Spleen (tissue), 11 donors: ENCODE results near the gene UBA52. TPM values are rescaled to one million over a fixed set of nuclear protein-coding genes. Genes with fewer than 3 reads are reported as not detected.
A peak's percentile ranks its signal among the peaks of the same experiment; 100 is the strongest.

Source experiments
- DNase-seq: peaks from one replicate; pipeline ENCODE4 v3.0.0-alpha.2; 2020
- H3K27ac ChIP-seq, 8 donors: fragments of 200-600 bp; sonication (generic) in 7 of 8; 1 replicate in 4 of 8; 2 replicates in 4 of 8; pipeline versions ENCODE4 v1.5.0 to v1.8.0; 2016 to 2021; ENCODE audit warnings: inconsistent platforms in 4 of 8, mild to moderate bottlenecking in 4 of 8, moderate library complexity in 1 of 8
- H3K27me3 ChIP-seq, 7 donors: fragments of 200-600 bp; sonication (generic) in 6 of 7; replicated peaks in 1 of 7; 1 replicate in 4 of 7; 2 replicates in 3 of 7; pipeline versions ENCODE4 v1.5.0 to v1.8.0; 2016 to 2021; ENCODE audit warnings: inconsistent platforms in 3 of 7, mild to moderate bottlenecking in 1 of 7
- H3K36me3 ChIP-seq, 6 donors: fragments of 200-600 bp; sonication (generic) in 5 of 6; 1 replicate in 4 of 6; 2 replicates in 2 of 6; pipeline versions ENCODE4 v1.5.0 to v1.8.0; 2016 to 2021; ENCODE audit warnings: inconsistent platforms in 2 of 6
- H3K4me1 ChIP-seq, 6 donors: fragments of 200-600 bp; sonication (generic) in 5 of 6; 1 replicate in 3 of 6; 2 replicates in 3 of 6; pipeline versions ENCODE4 v1.5.0 to v1.8.0; 2016 to 2021; ENCODE audit warnings: inconsistent platforms in 3 of 6
- H3K4me3 ChIP-seq, 8 donors: fragments of 200-600 bp; sonication (generic) in 7 of 8; 1 replicate in 4 of 8; 2 replicates in 4 of 8; pipeline versions ENCODE4 v1.5.0 to v1.8.0; 2016 to 2021; ENCODE audit warnings: inconsistent platforms in 4 of 8, mild to moderate bottlenecking in 4 of 8, moderate library complexity in 2 of 8
- H3K9me3 ChIP-seq, 8 donors: fragments of 200-600 bp; sonication (generic) in 7 of 8; 1 replicate in 4 of 8; 2 replicates in 4 of 8; pipeline versions ENCODE4 v1.5.0 to v1.8.0; 2016 to 2021; ENCODE audit warnings: inconsistent platforms in 4 of 8
- CTCF ChIP-seq, 11 experiments: fragments of 200-600 bp in 7 of 11; fragments of 450-650 bp in 4 of 11; sonication (generic) in 4 of 11; IDR thresholded peaks in 8 of 11; conservative IDR thresholded peaks in 3 of 11; 1 replicate in 7 of 11; 2 replicates in 4 of 11; pipeline versions ENCODE4 v1.4.0 to v1.8.0; 2016 to 2021; ENCODE audit warnings: antibody characterized with exemption in 11 of 11, inconsistent platforms in 4 of 11, mild to moderate bottlenecking in 1 of 11
- POLR2A ChIP-seq, 3 donors: fragments of 450-650 bp; IDR thresholded peaks; one replicate each; pipeline ENCODE4 v1.5.1; 2017; ENCODE audit warnings: antibody characterized with exemption in 3 of 3, mild to moderate bottlenecking in 1 of 3
- POLR2AphosphoS5 ChIP-seq, 3 donors: sonication (generic); formaldehyde crosslinking; IDR thresholded peaks; one replicate each; pipeline ENCODE4 v1.5.1; 2017; ENCODE audit warnings: antibody characterized with exemption in 3 of 3
- WGBS, 5 donors: extraction: QIAGEN DNeasy Blood & Tissue Kit in 3 of 5; methylation state at CpG; one replicate each; pipeline versions ENCODE4 v1.1.5 to v1.1.7; 2013 to 2018; 5-methylcytosine and 5-hydroxymethylcytosine counted together
- intact Hi-C: fragments of 100-400 bp; cut with DNase I; formaldehyde crosslinking; loops from one replicate; pipeline ENCODE4 v1.15.0; 2023; ENCODE audit warnings: low total_unique reads
- polyA plus RNA-seq, 3 donors: library from polyadenylated mRNA; stranded (reverse); fragments of 200-250 nt; gene quantifications; one replicate each; pipeline ENCODE4 v1.2.1, GENCODE V29; 2013
- total RNA-seq, 7 donors: library from RNA; depleted of rRNA in 3 of 7; stranded (reverse); fragments of >200 nt in 3 of 7; fragmentation: NEBNext Ultra II Directional in 4 of 7; extraction: Animal tissue kit (Norgen Biotek cat#: 25700) in 4 of 7; gene quantifications; one replicate each; pipeline versions ENCODE4 v1.1.0 to v1.2.1, GENCODE V29; 2016 to 2021
- donor health status: healthy with polysubstance abuse.
- donor health status: DM: no; HTN: no; CAD: no; lungs with moderate emphysema.
- donor health status: DM: no; HTN: no; CAD: no.
- donor health status: Bipolar disorder and iron deficiency.
- donor health status: healthy.
- donor health status: DM: no; HTN: no; CAD: no.
- donor health status: DM: yes; HTN: yes; CAD: no.

The UBA52 gene
- total and polyA plus RNA-seq, 10 donors: 650 to 2,132 (median 1,063) TPM

DNA sequence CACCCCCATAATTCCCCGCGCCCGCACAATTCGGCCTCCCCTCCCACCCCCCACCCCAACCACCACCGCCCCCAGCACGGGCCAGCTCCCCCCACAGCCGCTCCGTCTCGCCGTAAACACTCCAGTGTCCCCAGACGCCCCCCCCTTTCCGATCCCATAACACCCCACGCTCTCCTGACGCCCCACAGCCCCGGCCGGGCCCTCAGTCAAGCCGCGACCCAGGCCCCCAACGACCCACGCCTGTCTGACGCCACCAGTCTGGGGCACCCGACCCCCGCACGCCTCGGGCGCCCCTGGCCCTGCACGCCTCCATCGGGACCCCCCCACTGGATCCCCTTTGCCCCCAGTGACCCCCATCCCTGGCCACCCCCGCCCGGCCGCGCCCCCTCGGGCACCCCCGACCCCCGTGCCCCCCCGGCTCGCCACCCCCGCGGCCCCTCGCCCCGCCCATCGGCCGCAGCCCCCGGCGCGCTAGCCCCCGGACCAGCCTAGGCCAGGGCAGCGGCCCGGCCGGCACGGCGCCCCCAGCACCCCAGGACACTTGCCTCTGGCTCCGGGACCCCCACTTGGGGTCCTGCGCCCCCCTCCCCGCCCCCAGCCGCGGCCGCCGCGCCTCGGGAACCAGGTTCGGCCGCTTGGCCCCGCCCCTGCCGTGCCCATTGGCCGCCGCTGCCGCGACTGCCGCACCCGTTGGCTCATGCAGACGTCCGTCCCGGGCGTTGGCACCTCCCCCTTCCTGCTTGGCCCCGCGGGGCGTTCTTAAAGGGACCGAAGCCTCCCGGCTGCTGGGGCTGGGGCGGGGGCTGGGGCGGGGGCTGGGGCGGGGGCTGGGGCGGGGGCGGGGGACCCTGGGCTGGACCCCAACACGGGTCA, 28.5 kb upstream of the UBA52 start, which contains the start of gene FKBP8:
TSS of gene FKBP8 (minus strand) at position 633 of the 873 bp plus-strand sequence. CDS start 1,603 bp downstream, outside the sequence.
- H3K27ac ChIP-seq: peak within 1 kb of the TSS; percentile 88 to 96 (median 92)
- DNase-seq: peak; percentile 97
- H3K36me3 ChIP-seq: peaks cover 0 to 36% (median 27%) of the 10 kb centered on the region in 6 donors
- 0 to 1% (median 0%) methylated on average over 7 to 86 of the region's 86 CpGs for WGBS, 5 donors
- no peaks in the 10 kb centered on the region for H3K9me3 ChIP-seq
- H3K4me1 ChIP-seq: peaks cover 11 to 54% (median 24%) of the 10 kb centered on the region in 6 donors
- H3K27me3 ChIP-seq: no peaks in the 10 kb centered on the region
- peak within 1 kb of the TSS; percentile 38 to 84 (median 56) for H3K4me3 ChIP-seq
- peak; percentile 37 to 81 (median 45) for TF ChIP-seq POLR2AphosphoS5 (IDR thresholded peaks at IDR 0.05)
- TF ChIP-seq CTCF (IDR thresholded peaks at IDR 0.05 in 8 of 11, conservative IDR thresholded peaks at IDR 0.05 in 3 of 11): no peak
- no peak for TF ChIP-seq POLR2A (IDR thresholded peaks at IDR 0.05)
- intact Hi-C loops: no loop called here

GRCh38 chr19:18543814-18544475, 27.7 kb upstream of the UBA52 start:
- TF ChIP-seq CTCF (IDR thresholded peaks at IDR 0.05 in 8 of 11, conservative IDR thresholded peaks at IDR 0.05 in 3 of 11) (peak in 6 of 11 experiments; percentile 16 to 28 (median 21)), POLR2A (IDR thresholded peaks at IDR 0.05) (peak in 1 of 3 donors; percentile 40), POLR2AphosphoS5 (IDR thresholded peaks at IDR 0.05) (peak in 2 of 3 donors; percentile 73 to 81)
- Histone ChIP-seq H3K27me3 (no peaks in the 10 kb centered on the region), H3K9me3 (no peaks in the 10 kb centered on the region), H3K27ac (peak overlapping the region; percentile 88 to 96 (median 92)), H3K36me3 (peaks cover 0 to 29% (median 20%) of the 10 kb centered on the region in 6 donors), H3K4me3 (peak overlapping the region; percentile 38 to 84 (median 56)), H3K4me1 (peaks cover 11 to 52% (median 24%) of the 10 kb centered on the region in 6 donors)
- intact Hi-C loops: no loop called here
- 2 to 5% (median 5%) methylated on average over 8 to 12 of the region's 12 CpGs for WGBS, 5 donors
- DNase-seq: peak; percentile 89

GRCh38 chr19:18551631-18552030, 20.0 kb upstream of the UBA52 start:
- no peaks in the 10 kb centered on the region for H3K27me3 ChIP-seq
- H3K9me3 ChIP-seq: no peaks in the 10 kb centered on the region
- DNase-seq: no peak
- no peak overlapping the region for H3K4me3 ChIP-seq
- no peak overlapping the region for H3K27ac ChIP-seq
- intact Hi-C loops: no loop called here
- H3K4me1 ChIP-seq: peaks cover 0 to under 1% (median under 1%) of the 10 kb centered on the region in 6 donors
- no peaks in the 10 kb centered on the region for H3K36me3 ChIP-seq
- TF ChIP-seq POLR2A (IDR thresholded peaks at IDR 0.05) (no peak), CTCF (IDR thresholded peaks at IDR 0.05 in 8 of 11, conservative IDR thresholded peaks at IDR 0.05 in 3 of 11) (no peak), POLR2AphosphoS5 (IDR thresholded peaks at IDR 0.05) (no peak)
- WGBS, 5 donors: 78 to 87% (median 79%) methylated on average over 6 of the region's 6 CpGs
